ENCODE data around the gene SUMO3.
"Not testable (repeated sequence)": the region's sequence is repeated elsewhere in the genome, so short reads cannot be mapped to it uniquely, and the experiment has no call there.

Gene SUMO3

GRCh38 chr21:44847261-44848056 is 29.6 kb upstream of the SUMO3 start:
- DNase-seq (ENCODE audit: low read depth in 2 of 2), result no peak

GRCh38 chr21:44846485-44847260 is 28.8 kb upstream of the SUMO3 start:
- peak in 1 of 2 donors; percentile 21 for DNase-seq (ENCODE audit: low read depth in 2 of 2)

- DNase-seq (ENCODE audit: low read depth in 2 of 2), result no peak
Measured at GRCh38 chr21:44846224-44846484, 28.3 kb upstream of the SUMO3 start.

GRCh38 chr21:44845418-44846223 is 27.8 kb upstream of the SUMO3 start:
- DNase-seq (ENCODE audit: low read depth in 2 of 2), result peak in 1 of 2 donors; percentile 49

GRCh38 chr21:44844256-44844655 is 26.4 kb upstream of the SUMO3 start:
- no peak for DNase-seq (ENCODE audit: low read depth in 2 of 2)

- no peak for DNase-seq (ENCODE audit: low read depth in 2 of 2)
Measured at GRCh38 chr21:44842721-44843445, 25.0 kb upstream of the SUMO3 start.

- DNase-seq (ENCODE audit: low read depth in 2 of 2), result no peak
Measured at GRCh38 chr21:44842087-44842486, 24.2 kb upstream of the SUMO3 start.

GRCh38 chr21:44840771-44841170 is 22.9 kb upstream of the SUMO3 start:
- DNase-seq (ENCODE audit: low read depth in 2 of 2), result no peak

- no peak for DNase-seq (ENCODE audit: low read depth in 2 of 2)
Measured at GRCh38 chr21:44838951-44839350, 21.1 kb upstream of the SUMO3 start.

GRCh38 chr21:44838039-44838895 is 20.4 kb upstream of the SUMO3 start:
- no peak for DNase-seq (ENCODE audit: low read depth in 2 of 2)

- no peak for DNase-seq (ENCODE audit: low read depth in 2 of 2)
Measured at GRCh38 chr21:44837537-44837936, 19.7 kb upstream of the SUMO3 start.

- no peak for DNase-seq (ENCODE audit: low read depth in 2 of 2)
Measured at GRCh38 chr21:44836666-44837471, 19.0 kb upstream of the SUMO3 start.

GRCh38 chr21:44836349-44836665 is 18.4 kb upstream of the SUMO3 start:
- DNase-seq (ENCODE audit: low read depth in 2 of 2), result no peak

GRCh38 chr21:44835647-44835973 is 17.7 kb upstream of the SUMO3 start:
- no peak for DNase-seq (ENCODE audit: low read depth in 2 of 2)

- DNase-seq (ENCODE audit: low read depth in 2 of 2), result no peak
Measured at GRCh38 chr21:44834951-44835646, 17.2 kb upstream of the SUMO3 start.

GRCh38 chr21:44834231-44834950 is 16.5 kb upstream of the SUMO3 start:
- no peak for DNase-seq (ENCODE audit: low read depth in 2 of 2)

GRCh38 chr21:44833663-44834062 is 15.8 kb upstream of the SUMO3 start:
- no peak for DNase-seq (ENCODE audit: low read depth in 2 of 2)

GRCh38 chr21:44832516-44833255 is 14.8 kb upstream of the SUMO3 start:
- not testable (repeated sequence) for DNase-seq (ENCODE audit: low read depth in 2 of 2)
